ENCODE results near the gene TMOD1.

GRCh38 chr9:97615439-97616072 is 114.1 kb downstream of the TMOD1 start:
- TF ChIP-seq CHD7 (IDR thresholded peaks at IDR 0.05; ENCODE audit: insufficient replicate concordance, low read length) = no peak
- TF ChIP-seq NANOG (IDR thresholded peaks at IDR 0.05; ENCODE audit: insufficient read depth, low read depth, low read length, poor library complexity, severe bottlenecking) = no peak
- no peak for TF ChIP-seq SUZ12 (IDR thresholded peaks at IDR 0.05; ENCODE audit: low read length)
- TF ChIP-seq, protein P1, sequence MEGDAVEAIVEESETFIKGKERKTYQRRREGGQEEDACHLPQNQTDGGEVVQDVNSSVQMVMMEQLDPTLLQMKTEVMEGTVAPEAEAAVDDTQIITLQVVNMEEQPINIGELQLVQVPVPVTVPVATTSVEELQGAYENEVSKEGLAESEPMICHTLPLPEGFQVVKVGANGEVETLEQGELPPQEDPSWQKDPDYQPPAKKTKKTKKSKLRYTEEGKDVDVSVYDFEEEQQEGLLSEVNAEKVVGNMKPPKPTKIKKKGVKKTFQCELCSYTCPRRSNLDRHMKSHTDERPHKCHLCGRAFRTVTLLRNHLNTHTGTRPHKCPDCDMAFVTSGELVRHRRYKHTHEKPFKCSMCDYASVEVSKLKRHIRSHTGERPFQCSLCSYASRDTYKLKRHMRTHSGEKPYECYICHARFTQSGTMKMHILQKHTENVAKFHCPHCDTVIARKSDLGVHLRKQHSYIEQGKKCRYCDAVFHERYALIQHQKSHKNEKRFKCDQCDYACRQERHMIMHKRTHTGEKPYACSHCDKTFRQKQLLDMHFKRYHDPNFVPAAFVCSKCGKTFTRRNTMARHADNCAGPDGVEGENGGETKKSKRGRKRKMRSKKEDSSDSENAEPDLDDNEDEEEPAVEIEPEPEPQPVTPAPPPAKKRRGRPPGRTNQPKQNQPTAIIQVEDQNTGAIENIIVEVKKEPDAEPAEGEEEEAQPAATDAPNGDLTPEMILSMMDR (IDR thresholded peaks at IDR 0.05; ENCODE audit: control extremely low read depth in 1 of 3, insufficient read depth in 1 of 3, low read depth in 1 of 3, low read length in 3 of 3) = peak in 2 of 3 experiments; percentile 69 to 83; a peak in 3 of 4 replicates

Measured in H1 (cell line).